Prostate gland (tissue), 2 donors: ENCODE measurements around the gene LFNG.

Source experiments
- CTCF ChIP-seq, 4 experiments: fragments of 200-600 bp in 2 of 4; fragments of 450-650 bp in 2 of 4; sonication (generic) in 2 of 4; IDR thresholded peaks; 1 replicate in 3 of 4; 2 replicates in 1 of 4; pipeline ENCODE4 v1.5.1; 2016 to 2019; ENCODE audit warnings: antibody characterized with exemption in 4 of 4, mild to moderate bottlenecking in 2 of 4, moderate library complexity in 2 of 4
- POLR2A ChIP-seq: fragments of 450-650 bp; IDR thresholded peaks from one replicate; pipeline ENCODE4 v1.6.1; 2016; ENCODE audit warnings: antibody characterized with exemption, mild to moderate bottlenecking

GRCh38 chr7:2553108-2553507 is 33.5 kb downstream of the LFNG start:
- TF ChIP-seq CTCF (IDR thresholded peaks at IDR 0.05), result no peak
- TF ChIP-seq POLR2A, result no peak
